ENCODE data around the gene MAP2K3. TPM values are rescaled to one million over a fixed set of nuclear protein-coding genes. Genes with fewer than 3 reads are reported as not detected.

Gene MAP2K3
- total and polyA plus RNA-seq, 2 of the 8 experiments (the other 6 are each of a cell fraction or from before 2014, with no cell fraction given) = 16.9 to 33.5 TPM

- TF ChIP-seq CTBP2 (IDR thresholded peaks at IDR 0.05; ENCODE audit: borderline replicate concordance, insufficient read depth, insufficient read length, low read length) = no peak
Measured at GRCh38 chr17:21358682-21359482, 74.4 kb downstream of the MAP2K3 start (continued).
